A549 (cell line): ENCODE data around the gene PHF23. TPM values are rescaled to one million over a fixed set of nuclear protein-coding genes. Genes with fewer than 3 reads are reported as not detected.

ENCODE experiments used
- ATAC-seq, 2 experiments: fragments of 200-7000 bp in 1 of 2; fragments of >200 bp in 1 of 2; cut with Nextera tagmentation in 1 of 2; cut with Tn5 transposase in 1 of 2; 3 replicates each; pipeline versions ENCODE4 v1.8.0 to v1.9.1; 2018 to 2020; ENCODE audit warnings: mild to moderate bottlenecking in 1 of 2, moderate library complexity in 1 of 2
- CTCF ChIA-PET: fragments of 300-600 bp; sonication (Branson Sonifier 250); formaldehyde crosslinking; extraction: SDS; loops from one replicate; lab custom pipeline; 2021; ENCODE audit warnings: antibody characterized with exemption, inconsistent platforms; lab: Yijun Ruan, JAX
- POLR2A ChIA-PET: fragments of 350-600 bp; formaldehyde crosslinking; extraction: SDS; loops from one replicate; lab custom pipeline; 2021; ENCODE audit warnings: antibody characterized with exemption, inconsistent platforms; lab: Yijun Ruan, JAX
- DNase-seq, 2 experiments: peaks; one replicate each; pipeline versions ENCODE4 v3.0.0 to v3.0.0-alpha.2; 2011 to 2016; ENCODE audit warnings: low read depth in 1 of 2, low spot score in 1 of 2
- FAIRE-seq: peaks from 2 replicates; lab custom pipeline; 2011; peaks lifted over from hg19 to GRCh38; lab: Jason Lieb, UNC
- H3K27ac ChIP-seq, 2 experiments: fragments of >200 bp; sonication (Bioruptor Twin); formaldehyde crosslinking; 3 replicates each; pipeline ENCODE4 v1.5.1; 2016 to 2017
- H3K4me1 ChIP-seq: fragments of >200 bp; sonication (Bioruptor Twin); formaldehyde crosslinking; 3 replicates; pipeline ENCODE4 v1.6.1; 2016
- H3K4me2 ChIP-seq: fragments of >200 bp; sonication (Bioruptor Twin); formaldehyde crosslinking; 3 replicates; pipeline ENCODE4 v1.6.1; 2016
- H3K4me3 ChIP-seq: fragments of >200 bp; sonication (Bioruptor Twin); formaldehyde crosslinking; 3 replicates; pipeline ENCODE4 v1.5.1; 2016
- H3K9me3 ChIP-seq: fragments of >200 bp; sonication (Bioruptor Twin); formaldehyde crosslinking; 3 replicates; pipeline ENCODE4 v1.6.1; 2016
- CBX2 ChIP-seq: fragments of 200-600 bp; sonication (generic); IDR thresholded peaks from 2 replicates; pipeline ENCODE4 v1.6.1; 2016; ENCODE audit warnings: low read depth, mild to moderate bottlenecking, borderline replicate concordance
- ESRRA ChIP-seq: fragments of 150-350 bp; IDR thresholded peaks from 2 replicates; pipeline ENCODE4 v1.6.1; 2014; ENCODE audit warnings: mild to moderate bottlenecking, low read length, borderline replicate concordance
- GATA3 ChIP-seq: IDR thresholded peaks from 2 replicates; pipeline ENCODE4 v1.6.1; 2012; ENCODE audit warnings: borderline replicate concordance
- MYC ChIP-seq: IDR thresholded peaks from 2 replicates; pipeline ENCODE4 v1.6.1; 2012; ENCODE audit warnings: mild to moderate bottlenecking, inconsistent platforms, low read length, improper control_type of control experiment, borderline replicate concordance
- RAD21 ChIP-seq, 2 experiments: fragments of >200 bp in 1 of 2; sonication (Bioruptor Twin) in 1 of 2; formaldehyde crosslinking in 1 of 2; IDR thresholded peaks in 1 of 2; conservative IDR thresholded peaks in 1 of 2; 2 replicates in 1 of 2; 3 replicates in 1 of 2; pipeline ENCODE4 v1.6.1; 2012 to 2018; ENCODE audit warnings: inconsistent platforms in 1 of 2
- SMC3 ChIP-seq: fragments of >200 bp; sonication (Bioruptor Twin); formaldehyde crosslinking; IDR thresholded peaks from 3 replicates; pipeline ENCODE4 v1.6.1; 2018; ENCODE audit warnings: inconsistent platforms
- SREBF2 ChIP-seq: fragments of 450-650 bp; IDR thresholded peaks from 2 replicates; pipeline ENCODE4 v1.6.1; 2014; ENCODE audit warnings: mild to moderate bottlenecking, moderate library complexity
- ZC3H11A ChIP-seq: fragments of 450-650 bp; IDR thresholded peaks from 2 replicates; pipeline ENCODE4 v1.6.1; 2014; ENCODE audit warnings: antibody characterized with exemption, mild to moderate bottlenecking
- WGBS: methylation state at CpG from one replicate; pipeline ENCODE4 v1.1.6; 2017; ENCODE audit errors: missing lambda C conversion rate; 5-methylcytosine and 5-hydroxymethylcytosine counted together
- polyA plus RNA-seq, 4 experiments: library from polyadenylated mRNA; depleted of rRNA in 3 of 4; stranded (reverse); fragments of >200 nt; fragmentation: RNase III in 1 of 4; extraction: RNeasy Plus Mini Kit Qiagen cat#74134 plus additional on column Dnase treatment in 1 of 4; gene quantifications; 2 replicates in 3 of 4; 3 replicates in 1 of 4; pipeline ENCODE4 v1.2.3, GENCODE V29; 2011 to 2017
- TF ChIP-seq, protein P1 (sequence below): IDR thresholded peaks from 2 replicates; pipeline ENCODE4 v1.6.1; 2012; ENCODE audit warnings: low read depth, borderline replicate concordance
- TF ChIP-seq, protein P2 (sequence below): fragments of 450-650 bp; IDR thresholded peaks from 2 replicates; pipeline ENCODE4 v1.6.1; 2014; ENCODE audit warnings: antibody characterized with exemption
- TF ChIP-seq, protein P3 (sequence below): fragments of >200 bp; sonication (Bioruptor Twin); formaldehyde crosslinking; IDR thresholded peaks from 3 replicates; pipeline ENCODE4 v1.5.1; 2016
- TF ChIP-seq, protein P4 (sequence below): fragments of 150-350 bp; IDR thresholded peaks from 2 replicates; pipeline ENCODE4 v1.6.1; 2014; ENCODE audit warnings: low read depth, mild to moderate bottlenecking, low read length
- TF ChIP-seq, protein P5 (sequence below): IDR thresholded peaks from 2 replicates; pipeline ENCODE4 v1.6.1; 2012

Gene PHF23
- polyA plus RNA-seq, 2 of the 4 experiments (the other 2 are of a cell fraction): 52.1 to 80.2 TPM

DNA sequence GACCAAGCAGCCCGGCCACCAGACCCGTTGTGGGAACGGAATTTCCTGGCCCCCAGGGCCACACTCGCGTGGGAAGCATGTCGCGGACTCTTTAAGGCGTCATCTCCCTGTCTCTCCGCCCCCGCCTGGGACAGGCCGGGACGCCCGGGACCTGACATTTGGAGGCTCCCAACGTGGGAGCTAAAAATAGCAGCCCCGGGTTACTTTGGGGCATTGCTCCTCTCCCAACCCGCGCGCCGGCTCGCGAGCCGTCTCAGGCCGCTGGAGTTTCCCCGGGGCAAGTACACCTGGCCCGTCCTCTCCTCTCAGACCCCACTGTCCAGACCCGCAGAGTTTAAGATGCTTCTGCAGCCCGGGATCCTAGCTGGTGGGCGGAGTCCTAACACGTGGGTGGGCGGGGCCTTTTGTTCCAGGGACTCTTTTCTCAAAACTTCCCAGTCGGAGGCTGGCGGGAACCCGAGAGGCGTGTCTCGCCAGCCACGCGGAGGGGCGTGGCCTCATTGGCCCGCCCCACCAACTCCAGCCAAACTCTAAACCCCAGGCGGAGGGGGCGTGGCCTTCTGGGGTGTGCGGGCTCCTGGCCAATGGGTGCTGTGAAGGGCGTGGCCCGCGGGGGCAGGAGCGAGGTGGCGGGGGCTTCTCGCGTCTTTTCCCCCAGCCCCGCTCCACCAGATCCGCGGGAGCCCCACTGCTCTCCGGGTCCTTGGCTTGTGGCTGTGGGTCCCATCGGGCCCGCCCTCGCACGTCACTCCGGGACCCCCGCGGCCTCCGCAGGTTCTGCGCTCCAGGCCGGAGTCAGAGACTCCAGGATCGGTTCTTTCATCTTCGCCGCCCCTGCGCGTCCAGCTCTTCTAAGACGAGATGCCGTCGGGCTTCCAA lies 42.1 kb upstream of the PHF23 start, which contains the start of gene SLC2A4 (continued):
- TF ChIP-seq ESRRA: no peak
- TF ChIP-seq, protein P1, sequence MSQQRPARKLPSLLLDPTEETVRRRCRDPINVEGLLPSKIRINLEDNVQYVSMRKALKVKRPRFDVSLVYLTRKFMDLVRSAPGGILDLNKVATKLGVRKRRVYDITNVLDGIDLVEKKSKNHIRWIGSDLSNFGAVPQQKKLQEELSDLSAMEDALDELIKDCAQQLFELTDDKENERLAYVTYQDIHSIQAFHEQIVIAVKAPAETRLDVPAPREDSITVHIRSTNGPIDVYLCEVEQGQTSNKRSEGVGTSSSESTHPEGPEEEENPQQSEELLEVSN: peak; percentile 92
- TF ChIP-seq, protein P2, sequence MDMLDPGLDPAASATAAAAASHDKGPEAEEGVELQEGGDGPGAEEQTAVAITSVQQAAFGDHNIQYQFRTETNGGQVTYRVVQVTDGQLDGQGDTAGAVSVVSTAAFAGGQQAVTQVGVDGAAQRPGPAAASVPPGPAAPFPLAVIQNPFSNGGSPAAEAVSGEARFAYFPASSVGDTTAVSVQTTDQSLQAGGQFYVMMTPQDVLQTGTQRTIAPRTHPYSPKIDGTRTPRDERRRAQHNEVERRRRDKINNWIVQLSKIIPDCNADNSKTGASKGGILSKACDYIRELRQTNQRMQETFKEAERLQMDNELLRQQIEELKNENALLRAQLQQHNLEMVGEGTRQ: peak; percentile 59
- TF ChIP-seq SMC3: no peak
- no peak for TF ChIP-seq ZC3H11A
- TF ChIP-seq, protein P3, sequence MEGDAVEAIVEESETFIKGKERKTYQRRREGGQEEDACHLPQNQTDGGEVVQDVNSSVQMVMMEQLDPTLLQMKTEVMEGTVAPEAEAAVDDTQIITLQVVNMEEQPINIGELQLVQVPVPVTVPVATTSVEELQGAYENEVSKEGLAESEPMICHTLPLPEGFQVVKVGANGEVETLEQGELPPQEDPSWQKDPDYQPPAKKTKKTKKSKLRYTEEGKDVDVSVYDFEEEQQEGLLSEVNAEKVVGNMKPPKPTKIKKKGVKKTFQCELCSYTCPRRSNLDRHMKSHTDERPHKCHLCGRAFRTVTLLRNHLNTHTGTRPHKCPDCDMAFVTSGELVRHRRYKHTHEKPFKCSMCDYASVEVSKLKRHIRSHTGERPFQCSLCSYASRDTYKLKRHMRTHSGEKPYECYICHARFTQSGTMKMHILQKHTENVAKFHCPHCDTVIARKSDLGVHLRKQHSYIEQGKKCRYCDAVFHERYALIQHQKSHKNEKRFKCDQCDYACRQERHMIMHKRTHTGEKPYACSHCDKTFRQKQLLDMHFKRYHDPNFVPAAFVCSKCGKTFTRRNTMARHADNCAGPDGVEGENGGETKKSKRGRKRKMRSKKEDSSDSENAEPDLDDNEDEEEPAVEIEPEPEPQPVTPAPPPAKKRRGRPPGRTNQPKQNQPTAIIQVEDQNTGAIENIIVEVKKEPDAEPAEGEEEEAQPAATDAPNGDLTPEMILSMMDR: no peak

DNA sequence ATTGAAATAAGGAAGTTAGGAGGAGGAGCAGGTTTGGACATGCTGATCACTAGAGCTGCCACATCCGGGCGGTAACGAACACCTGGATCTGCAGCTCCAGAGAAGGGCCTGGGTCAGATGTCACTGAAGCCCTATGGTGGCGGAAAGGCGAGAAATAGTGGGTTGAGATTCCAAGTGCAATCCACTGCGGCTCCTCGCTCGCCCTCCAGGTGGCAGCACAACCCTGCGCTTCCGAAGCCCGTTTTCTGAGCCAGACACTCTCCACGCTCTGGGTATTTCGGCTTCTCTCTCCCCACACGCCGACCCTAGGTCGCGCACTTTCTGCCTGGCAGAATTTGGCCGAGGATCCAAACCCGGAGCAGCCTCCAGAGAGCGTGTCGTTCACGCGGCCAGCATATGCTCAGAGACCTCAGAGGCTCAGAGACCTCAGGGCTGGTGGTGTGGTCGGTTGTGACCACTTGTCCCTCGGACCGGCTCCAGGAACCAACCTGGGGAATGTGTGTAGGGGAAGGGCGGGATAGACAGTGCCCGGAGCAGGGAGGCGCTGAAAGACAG lies 41.3 kb upstream of the PHF23 start:
- Histone ChIP-seq H3K9me3 (no peaks in the 10 kb centered on the region), H3K4me2 (peak overlapping the region; percentile 95), H3K4me1 (peaks cover 11% of the 10 kb centered on the region), H3K27ac (peak overlapping the region; percentile 47 to 74), H3K4me3 (peak overlapping the region; percentile 46)
- 2% methylated on average over 29 of the region's 29 CpGs for WGBS
- ATAC-seq (peak; percentile 80 to 88), DNase-seq (peak; percentile 90 to 96), FAIRE-seq (peak; percentile 95)
- TF ChIP-seq GATA3 (peak; percentile 37; the same call in 1 of the 2 replicates), SREBF2 (no peak), RAD21 (conservative IDR thresholded peaks at IDR 0.05 in 1 of 2, IDR thresholded peaks at IDR 0.05 in 1 of 2) (peak; percentile 99 to 100), CBX2 (no peak), SMC3 (peak; percentile 98), MYC (0 out of 2 replicates have a peak, but pooled peaks have one; percentile 56)
- TF ChIP-seq, protein P3: peak; percentile 97
- TF ChIP-seq, protein P4, sequence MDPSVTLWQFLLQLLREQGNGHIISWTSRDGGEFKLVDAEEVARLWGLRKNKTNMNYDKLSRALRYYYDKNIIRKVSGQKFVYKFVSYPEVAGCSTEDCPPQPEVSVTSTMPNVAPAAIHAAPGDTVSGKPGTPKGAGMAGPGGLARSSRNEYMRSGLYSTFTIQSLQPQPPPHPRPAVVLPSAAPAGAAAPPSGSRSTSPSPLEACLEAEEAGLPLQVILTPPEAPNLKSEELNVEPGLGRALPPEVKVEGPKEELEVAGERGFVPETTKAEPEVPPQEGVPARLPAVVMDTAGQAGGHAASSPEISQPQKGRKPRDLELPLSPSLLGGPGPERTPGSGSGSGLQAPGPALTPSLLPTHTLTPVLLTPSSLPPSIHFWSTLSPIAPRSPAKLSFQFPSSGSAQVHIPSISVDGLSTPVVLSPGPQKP: no peak
- TF ChIP-seq, protein P1: peak; percentile 59
- TF ChIP-seq, protein P5, sequence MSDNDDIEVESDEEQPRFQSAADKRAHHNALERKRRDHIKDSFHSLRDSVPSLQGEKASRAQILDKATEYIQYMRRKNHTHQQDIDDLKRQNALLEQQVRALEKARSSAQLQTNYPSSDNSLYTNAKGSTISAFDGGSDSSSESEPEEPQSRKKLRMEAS: peak; percentile 84; the same call in 1 of the 2 replicates
- POLR2A ChIA-PET: interaction anchor here (1.0 to 1.2 kb wide), 6 partner anchors 12 to 60 kb away, joined by 3 to 5 read pairs (median 3); partner anchors contain the start of gene CTDNEP1
- CTCF ChIA-PET: interaction anchor here (0.5 to 13.5 kb wide), 46 partner anchors 10 to 930 kb away, joined by 3 to 446 read pairs (median 4); partner anchors contain the start of genes ACADVL, AURKB, CTDNEP1 and DLG4
